K562 (cell line): ENCODE results near the gene RARRES1. TPM values are rescaled to one million over a fixed set of nuclear protein-coding genes. Genes with fewer than 3 reads are reported as not detected.

ENCODE experiments used
- CCAR2 ChIP-seq: fragments of 200-400 bp; formaldehyde crosslinking; IDR thresholded peaks from 2 replicates; pipeline ENCODE4 v1.6.1; 2017; ENCODE audit warnings: mild to moderate bottlenecking, low read depth, low read length
- FOS ChIP-seq: IDR thresholded peaks from 3 replicates; pipeline ENCODE4 v1.6.1; 2011; ENCODE audit not compliant: insufficient read length; ENCODE audit errors: extremely low read depth
- HSF4 ChIP-seq: fragments of 250-450 bp; sonication (Bioruptor Pico); IDR thresholded peaks from 2 replicates; pipeline ENCODE4 v2.1.2; 2022; ENCODE audit warnings: mild to moderate bottlenecking, moderate library complexity, borderline replicate concordance
- POLR2G ChIP-seq: fragments of 200-400 bp; formaldehyde crosslinking; IDR thresholded peaks from 2 replicates; pipeline ENCODE4 v1.6.1; 2017; ENCODE audit warnings: low read depth, mild to moderate bottlenecking, antibody characterized with exemption, low read length, moderate library complexity
- SMAD3 ChIP-seq: fragments of 450-650 bp; formaldehyde crosslinking; conservative IDR thresholded peaks from 2 replicates; pipeline ENCODE4 v1.4.0; 2020; ENCODE audit warnings: mild to moderate bottlenecking
- ZNF57 ChIP-seq: fragments of 450-650 bp; formaldehyde crosslinking; IDR thresholded peaks from 2 replicates; pipeline ENCODE4 v1.4.0; 2020; ENCODE audit warnings: mild to moderate bottlenecking, moderate library complexity
- ZNF77 ChIP-seq: fragments of 250-450 bp; sonication (Bioruptor Pico); IDR thresholded peaks from 2 replicates; pipeline ENCODE4 v1.5.0; 2020
- polyA plus RNA-seq, 8 experiments: library from polyadenylated mRNA; depleted of rRNA in 4 of 8; stranded (reverse) in 5 of 8; unstranded in 3 of 8; fragments of >200 nt; fragmentation: Nextera tagmentation in 2 of 8; fragmentation: Illumina TruSeq in 1 of 8; extraction: Ambion mirVana in 2 of 8; extraction: Trizol in 1 of 8; gene quantifications; 2 replicates each; pipeline versions ENCODE4 v1.2.1 to v1.2.3, GENCODE V29; 2011 to 2014; ENCODE audit warnings: inconsistent platforms in 1 of 8, missing spikeins in 1 of 8
- total RNA-seq, 7 experiments: library from RNA; depleted of rRNA in 6 of 7; stranded (reverse); fragments of >200 nt in 6 of 7; fragmentation: Illumina TruSeq in 2 of 7; extraction: Trizol in 2 of 7; gene quantifications; 2 replicates each; pipeline versions ENCODE4 v1.2.1 to v1.2.3, GENCODE V29; 2011 to 2021; ENCODE audit warnings: low replicate concordance in 1 of 7
- TF ChIP-seq, protein P1 (sequence below): fragments of 450-650 bp; IDR thresholded peaks from 2 replicates; pipeline ENCODE4 v1.6.1; 2016; ENCODE audit warnings: mild to moderate bottlenecking, moderate library complexity
- TF ChIP-seq, protein P2 (sequence below): sonication (generic); formaldehyde crosslinking; IDR thresholded peaks from 2 replicates; pipeline ENCODE4 v1.8.1; 2023; ENCODE audit warnings: mild to moderate bottlenecking, missing genetic modification reagents
- TF ChIP-seq, protein P3 (sequence below): fragments of 250-450 bp; sonication (Bioruptor Pico); IDR thresholded peaks from 2 replicates; pipeline ENCODE4 v1.5.0; 2020; ENCODE audit warnings: mild to moderate bottlenecking, borderline replicate concordance

RARRES1 gene
- total and polyA plus RNA-seq, 9 of the 15 experiments (the other 6 are each of a cell fraction or from before 2014, with no cell fraction given), result not detected

DNA sequence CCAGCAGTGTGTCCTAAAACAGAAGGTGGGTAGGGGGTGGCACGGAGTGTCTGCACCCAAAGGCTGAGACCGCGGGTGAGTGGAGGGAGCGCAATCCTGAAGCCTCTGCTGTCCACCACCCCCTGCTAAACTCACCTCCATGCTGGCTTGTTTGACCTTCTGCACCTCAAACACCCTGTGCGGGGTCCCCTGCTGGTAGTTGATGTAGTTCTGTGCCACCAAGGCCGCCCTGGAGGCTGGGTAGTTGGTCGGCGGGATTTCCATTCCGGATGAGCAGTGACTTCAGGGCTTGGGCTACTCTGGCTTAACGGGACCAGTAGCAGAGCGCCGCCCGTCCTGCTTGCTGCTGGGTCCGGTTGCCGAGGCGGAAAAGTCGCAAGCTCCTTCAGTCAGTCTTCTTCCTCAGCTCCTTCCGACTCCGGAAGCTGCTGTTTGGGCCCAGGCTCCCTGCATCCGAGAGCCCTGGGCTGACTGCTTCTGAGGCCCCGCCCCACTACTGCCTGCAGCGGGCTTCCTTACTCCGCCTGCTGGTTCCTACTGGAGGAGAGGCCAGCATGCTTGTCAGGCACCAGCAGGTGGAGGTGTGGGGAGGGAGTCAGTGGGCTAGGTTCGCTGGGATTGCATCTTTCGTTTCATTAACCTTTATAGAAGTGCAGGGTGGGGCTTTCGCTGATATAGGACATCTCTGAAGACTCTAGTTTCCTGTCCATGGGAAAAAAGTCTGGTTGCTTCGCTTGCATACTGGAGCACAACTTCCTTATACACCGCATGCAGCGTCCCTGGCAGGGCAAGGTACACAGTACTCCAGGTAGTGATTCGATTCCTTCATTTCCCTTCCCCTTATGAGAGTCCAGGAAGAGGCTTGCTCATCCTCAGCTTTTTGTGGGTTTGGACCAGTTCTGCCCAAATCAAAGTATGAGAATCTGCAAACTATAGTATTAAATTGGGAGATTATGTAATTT, 59.8 kb downstream of the RARRES1 start, which contains the start of gene LXN (continued):
- TF ChIP-seq, protein P1, sequence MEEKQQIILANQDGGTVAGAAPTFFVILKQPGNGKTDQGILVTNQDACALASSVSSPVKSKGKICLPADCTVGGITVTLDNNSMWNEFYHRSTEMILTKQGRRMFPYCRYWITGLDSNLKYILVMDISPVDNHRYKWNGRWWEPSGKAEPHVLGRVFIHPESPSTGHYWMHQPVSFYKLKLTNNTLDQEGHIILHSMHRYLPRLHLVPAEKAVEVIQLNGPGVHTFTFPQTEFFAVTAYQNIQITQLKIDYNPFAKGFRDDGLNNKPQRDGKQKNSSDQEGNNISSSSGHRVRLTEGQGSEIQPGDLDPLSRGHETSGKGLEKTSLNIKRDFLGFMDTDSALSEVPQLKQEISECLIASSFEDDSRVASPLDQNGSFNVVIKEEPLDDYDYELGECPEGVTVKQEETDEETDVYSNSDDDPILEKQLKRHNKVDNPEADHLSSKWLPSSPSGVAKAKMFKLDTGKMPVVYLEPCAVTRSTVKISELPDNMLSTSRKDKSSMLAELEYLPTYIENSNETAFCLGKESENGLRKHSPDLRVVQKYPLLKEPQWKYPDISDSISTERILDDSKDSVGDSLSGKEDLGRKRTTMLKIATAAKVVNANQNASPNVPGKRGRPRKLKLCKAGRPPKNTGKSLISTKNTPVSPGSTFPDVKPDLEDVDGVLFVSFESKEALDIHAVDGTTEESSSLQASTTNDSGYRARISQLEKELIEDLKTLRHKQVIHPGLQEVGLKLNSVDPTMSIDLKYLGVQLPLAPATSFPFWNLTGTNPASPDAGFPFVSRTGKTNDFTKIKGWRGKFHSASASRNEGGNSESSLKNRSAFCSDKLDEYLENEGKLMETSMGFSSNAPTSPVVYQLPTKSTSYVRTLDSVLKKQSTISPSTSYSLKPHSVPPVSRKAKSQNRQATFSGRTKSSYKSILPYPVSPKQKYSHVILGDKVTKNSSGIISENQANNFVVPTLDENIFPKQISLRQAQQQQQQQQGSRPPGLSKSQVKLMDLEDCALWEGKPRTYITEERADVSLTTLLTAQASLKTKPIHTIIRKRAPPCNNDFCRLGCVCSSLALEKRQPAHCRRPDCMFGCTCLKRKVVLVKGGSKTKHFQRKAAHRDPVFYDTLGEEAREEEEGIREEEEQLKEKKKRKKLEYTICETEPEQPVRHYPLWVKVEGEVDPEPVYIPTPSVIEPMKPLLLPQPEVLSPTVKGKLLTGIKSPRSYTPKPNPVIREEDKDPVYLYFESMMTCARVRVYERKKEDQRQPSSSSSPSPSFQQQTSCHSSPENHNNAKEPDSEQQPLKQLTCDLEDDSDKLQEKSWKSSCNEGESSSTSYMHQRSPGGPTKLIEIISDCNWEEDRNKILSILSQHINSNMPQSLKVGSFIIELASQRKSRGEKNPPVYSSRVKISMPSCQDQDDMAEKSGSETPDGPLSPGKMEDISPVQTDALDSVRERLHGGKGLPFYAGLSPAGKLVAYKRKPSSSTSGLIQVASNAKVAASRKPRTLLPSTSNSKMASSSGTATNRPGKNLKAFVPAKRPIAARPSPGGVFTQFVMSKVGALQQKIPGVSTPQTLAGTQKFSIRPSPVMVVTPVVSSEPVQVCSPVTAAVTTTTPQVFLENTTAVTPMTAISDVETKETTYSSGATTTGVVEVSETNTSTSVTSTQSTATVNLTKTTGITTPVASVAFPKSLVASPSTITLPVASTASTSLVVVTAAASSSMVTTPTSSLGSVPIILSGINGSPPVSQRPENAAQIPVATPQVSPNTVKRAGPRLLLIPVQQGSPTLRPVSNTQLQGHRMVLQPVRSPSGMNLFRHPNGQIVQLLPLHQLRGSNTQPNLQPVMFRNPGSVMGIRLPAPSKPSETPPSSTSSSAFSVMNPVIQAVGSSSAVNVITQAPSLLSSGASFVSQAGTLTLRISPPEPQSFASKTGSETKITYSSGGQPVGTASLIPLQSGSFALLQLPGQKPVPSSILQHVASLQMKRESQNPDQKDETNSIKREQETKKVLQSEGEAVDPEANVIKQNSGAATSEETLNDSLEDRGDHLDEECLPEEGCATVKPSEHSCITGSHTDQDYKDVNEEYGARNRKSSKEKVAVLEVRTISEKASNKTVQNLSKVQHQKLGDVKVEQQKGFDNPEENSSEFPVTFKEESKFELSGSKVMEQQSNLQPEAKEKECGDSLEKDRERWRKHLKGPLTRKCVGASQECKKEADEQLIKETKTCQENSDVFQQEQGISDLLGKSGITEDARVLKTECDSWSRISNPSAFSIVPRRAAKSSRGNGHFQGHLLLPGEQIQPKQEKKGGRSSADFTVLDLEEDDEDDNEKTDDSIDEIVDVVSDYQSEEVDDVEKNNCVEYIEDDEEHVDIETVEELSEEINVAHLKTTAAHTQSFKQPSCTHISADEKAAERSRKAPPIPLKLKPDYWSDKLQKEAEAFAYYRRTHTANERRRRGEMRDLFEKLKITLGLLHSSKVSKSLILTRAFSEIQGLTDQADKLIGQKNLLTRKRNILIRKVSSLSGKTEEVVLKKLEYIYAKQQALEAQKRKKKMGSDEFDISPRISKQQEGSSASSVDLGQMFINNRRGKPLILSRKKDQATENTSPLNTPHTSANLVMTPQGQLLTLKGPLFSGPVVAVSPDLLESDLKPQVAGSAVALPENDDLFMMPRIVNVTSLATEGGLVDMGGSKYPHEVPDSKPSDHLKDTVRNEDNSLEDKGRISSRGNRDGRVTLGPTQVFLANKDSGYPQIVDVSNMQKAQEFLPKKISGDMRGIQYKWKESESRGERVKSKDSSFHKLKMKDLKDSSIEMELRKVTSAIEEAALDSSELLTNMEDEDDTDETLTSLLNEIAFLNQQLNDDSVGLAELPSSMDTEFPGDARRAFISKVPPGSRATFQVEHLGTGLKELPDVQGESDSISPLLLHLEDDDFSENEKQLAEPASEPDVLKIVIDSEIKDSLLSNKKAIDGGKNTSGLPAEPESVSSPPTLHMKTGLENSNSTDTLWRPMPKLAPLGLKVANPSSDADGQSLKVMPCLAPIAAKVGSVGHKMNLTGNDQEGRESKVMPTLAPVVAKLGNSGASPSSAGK, result no peak
- TF ChIP-seq CCAR2 (no peak), POLR2G (peak; percentile 20; the same call in 1 of the 2 replicates), ZNF57 (no peak), HSF4 (CRISPR knock-in tag) (no peak), FOS (no peak), ZNF77 (no peak), SMAD3 (CRISPR knock-in tag) (no peak)
- TF ChIP-seq, protein P2, sequence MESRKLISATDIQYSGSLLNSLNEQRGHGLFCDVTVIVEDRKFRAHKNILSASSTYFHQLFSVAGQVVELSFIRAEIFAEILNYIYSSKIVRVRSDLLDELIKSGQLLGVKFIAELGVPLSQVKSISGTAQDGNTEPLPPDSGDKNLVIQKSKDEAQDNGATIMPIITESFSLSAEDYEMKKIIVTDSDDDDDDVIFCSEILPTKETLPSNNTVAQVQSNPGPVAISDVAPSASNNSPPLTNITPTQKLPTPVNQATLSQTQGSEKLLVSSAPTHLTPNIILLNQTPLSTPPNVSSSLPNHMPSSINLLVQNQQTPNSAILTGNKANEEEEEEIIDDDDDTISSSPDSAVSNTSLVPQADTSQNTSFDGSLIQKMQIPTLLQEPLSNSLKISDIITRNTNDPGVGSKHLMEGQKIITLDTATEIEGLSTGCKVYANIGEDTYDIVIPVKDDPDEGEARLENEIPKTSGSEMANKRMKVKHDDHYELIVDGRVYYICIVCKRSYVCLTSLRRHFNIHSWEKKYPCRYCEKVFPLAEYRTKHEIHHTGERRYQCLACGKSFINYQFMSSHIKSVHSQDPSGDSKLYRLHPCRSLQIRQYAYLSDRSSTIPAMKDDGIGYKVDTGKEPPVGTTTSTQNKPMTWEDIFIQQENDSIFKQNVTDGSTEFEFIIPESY (CRISPR knock-in tag), result peak; percentile 66; the same call in 1 of the 2 replicates
- TF ChIP-seq, protein P3, sequence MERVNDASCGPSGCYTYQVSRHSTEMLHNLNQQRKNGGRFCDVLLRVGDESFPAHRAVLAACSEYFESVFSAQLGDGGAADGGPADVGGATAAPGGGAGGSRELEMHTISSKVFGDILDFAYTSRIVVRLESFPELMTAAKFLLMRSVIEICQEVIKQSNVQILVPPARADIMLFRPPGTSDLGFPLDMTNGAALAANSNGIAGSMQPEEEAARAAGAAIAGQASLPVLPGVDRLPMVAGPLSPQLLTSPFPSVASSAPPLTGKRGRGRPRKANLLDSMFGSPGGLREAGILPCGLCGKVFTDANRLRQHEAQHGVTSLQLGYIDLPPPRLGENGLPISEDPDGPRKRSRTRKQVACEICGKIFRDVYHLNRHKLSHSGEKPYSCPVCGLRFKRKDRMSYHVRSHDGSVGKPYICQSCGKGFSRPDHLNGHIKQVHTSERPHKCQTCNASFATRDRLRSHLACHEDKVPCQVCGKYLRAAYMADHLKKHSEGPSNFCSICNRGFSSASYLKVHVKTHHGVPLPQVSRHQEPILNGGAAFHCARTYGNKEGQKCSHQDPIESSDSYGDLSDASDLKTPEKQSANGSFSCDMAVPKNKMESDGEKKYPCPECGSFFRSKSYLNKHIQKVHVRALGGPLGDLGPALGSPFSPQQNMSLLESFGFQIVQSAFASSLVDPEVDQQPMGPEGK (CRISPR knock-in tag), result no peak
